ENCODE results near the gene VWA5B2.

DNA sequence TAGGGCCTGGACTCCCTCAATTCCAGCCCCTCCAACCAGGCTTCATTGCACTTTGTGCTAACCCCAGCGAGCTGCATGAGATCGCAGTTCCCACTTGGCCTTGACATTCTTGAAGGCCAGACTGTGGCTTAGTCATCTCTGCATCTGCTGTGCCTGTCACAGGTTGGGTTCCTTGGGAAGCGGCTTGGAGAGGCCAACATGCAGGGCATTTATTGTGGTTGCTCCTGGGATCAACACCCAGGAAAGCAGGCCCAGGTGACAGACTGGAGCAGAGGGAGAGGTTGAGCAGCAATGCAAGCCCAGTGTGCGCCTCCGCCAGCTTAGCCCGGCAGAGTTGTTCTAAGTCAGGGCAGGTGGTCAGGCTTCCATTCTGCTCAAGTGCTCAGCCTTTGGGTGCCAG, 32.8 kb upstream of the VWA5B2 start:
- TF ChIP-seq, protein P1, sequence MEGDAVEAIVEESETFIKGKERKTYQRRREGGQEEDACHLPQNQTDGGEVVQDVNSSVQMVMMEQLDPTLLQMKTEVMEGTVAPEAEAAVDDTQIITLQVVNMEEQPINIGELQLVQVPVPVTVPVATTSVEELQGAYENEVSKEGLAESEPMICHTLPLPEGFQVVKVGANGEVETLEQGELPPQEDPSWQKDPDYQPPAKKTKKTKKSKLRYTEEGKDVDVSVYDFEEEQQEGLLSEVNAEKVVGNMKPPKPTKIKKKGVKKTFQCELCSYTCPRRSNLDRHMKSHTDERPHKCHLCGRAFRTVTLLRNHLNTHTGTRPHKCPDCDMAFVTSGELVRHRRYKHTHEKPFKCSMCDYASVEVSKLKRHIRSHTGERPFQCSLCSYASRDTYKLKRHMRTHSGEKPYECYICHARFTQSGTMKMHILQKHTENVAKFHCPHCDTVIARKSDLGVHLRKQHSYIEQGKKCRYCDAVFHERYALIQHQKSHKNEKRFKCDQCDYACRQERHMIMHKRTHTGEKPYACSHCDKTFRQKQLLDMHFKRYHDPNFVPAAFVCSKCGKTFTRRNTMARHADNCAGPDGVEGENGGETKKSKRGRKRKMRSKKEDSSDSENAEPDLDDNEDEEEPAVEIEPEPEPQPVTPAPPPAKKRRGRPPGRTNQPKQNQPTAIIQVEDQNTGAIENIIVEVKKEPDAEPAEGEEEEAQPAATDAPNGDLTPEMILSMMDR (IDR thresholded peaks at IDR 0.05), result no peak
- TF ChIP-seq, protein P2, sequence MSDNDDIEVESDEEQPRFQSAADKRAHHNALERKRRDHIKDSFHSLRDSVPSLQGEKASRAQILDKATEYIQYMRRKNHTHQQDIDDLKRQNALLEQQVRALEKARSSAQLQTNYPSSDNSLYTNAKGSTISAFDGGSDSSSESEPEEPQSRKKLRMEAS (CRISPR knock-in tag; IDR thresholded peaks at IDR 0.05), result no peak
- TF ChIP-seq SP1 (CRISPR knock-in tag; conservative IDR thresholded peaks at IDR 0.05), result no peak
- TF ChIP-seq TEAD4 (CRISPR knock-in tag; IDR thresholded peaks at IDR 0.05), result no peak
- TF ChIP-seq NFYB (CRISPR knock-in tag; conservative IDR thresholded peaks at IDR 0.05; ENCODE audit: low read depth), result no peak
- TF ChIP-seq ZNF121 (CRISPR knock-in tag; IDR thresholded peaks at IDR 0.05), result no peak
- TF ChIP-seq ELF4 (CRISPR knock-in tag; IDR thresholded peaks at IDR 0.05; ENCODE audit: low read depth), result no peak
- no peak for TF ChIP-seq ZNF532 (CRISPR knock-in tag; IDR thresholded peaks at IDR 0.05; ENCODE audit: borderline replicate concordance)

Data from WTC11 (cell line).